Measurements from ENCODE around the gene CNKSR2.

The CNKSR2 gene

DNA sequence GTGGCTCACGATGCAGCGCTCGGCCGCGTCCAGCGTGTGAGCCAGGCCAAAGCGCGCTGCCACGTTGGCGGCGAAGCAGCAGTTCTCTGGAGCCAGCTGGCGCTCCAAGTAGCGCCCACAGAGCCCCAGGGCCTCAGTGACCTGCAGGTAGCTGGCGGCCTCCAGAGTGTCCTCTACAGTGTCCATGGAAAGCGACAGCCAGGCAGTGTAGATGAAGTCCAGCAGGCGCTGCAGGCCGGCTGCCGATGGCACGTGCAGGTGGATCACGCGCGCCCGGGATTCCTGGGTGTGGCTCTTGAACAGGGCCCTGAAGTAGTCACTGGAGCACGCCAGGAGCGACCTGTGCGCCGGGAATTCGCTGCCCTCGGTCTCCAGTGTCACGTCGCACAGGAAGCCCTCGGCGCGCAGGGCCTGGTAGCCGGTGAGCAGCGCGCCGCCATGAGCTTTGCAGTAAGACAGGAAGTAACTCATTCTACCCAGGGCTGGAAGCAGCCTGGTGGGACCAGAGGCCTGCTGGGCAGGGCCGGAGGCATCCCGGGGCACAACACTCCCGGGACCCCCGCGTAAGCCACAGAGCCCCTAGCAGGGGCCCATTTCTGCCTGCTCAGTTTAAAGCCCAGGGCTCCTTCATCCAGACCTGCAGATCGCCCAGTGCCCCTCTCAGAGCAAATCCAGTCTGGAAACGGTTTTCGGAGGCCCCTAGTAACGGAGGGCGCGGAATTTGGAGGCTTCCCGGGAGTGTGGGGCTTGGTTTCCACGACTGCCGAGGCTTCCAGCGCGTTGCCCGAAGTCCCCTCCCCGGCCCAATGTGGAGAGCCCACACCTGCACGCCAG is 283.3 kb downstream of the CNKSR2 start:
- in situ Hi-C loops (cut with HindIII; ENCODE audit: low pct_ligation_motif_present, low pct_unique_long_range_greater_than_20kb, low sequenced_read_pairs) = no loop called here
- DNase-seq = no peak

DNA sequence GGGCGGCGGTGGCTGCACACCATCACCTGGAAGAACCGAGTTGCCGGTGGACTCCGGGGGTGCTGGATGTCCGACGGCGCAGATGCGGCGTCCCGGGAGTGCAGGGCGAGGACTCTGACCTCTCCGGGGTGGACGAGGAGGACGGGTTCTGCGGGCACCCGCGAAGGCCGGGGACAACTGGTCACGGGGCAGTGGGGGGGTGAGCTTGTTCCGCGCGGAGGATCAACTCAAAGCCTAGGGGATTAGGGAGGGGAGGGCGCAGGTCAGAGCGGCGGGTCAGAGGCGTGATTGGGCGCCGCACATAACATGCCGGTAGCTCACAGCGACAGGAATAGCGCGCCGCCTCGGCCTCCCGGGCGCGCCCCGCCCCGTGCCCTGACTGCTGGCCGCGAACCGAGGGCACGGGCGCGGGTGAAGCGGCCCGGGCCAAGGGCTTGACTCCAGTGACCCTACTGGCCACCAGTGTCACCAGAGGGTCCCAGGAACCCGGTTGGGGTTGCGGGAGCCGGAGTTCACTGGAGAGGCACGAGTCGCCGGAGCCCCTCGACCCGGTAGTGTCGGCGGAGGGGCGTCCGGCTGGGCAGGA is 284.0 kb downstream of the CNKSR2 start, which contains the start of gene KLHL34:
TSS of gene KLHL34 (minus strand) at position 179 of the 586 bp plus-strand sequence. CDS start 542 bp downstream, outside the sequence.
- no peak for DNase-seq
- in situ Hi-C loops (cut with HindIII; ENCODE audit: low pct_ligation_motif_present, low pct_unique_long_range_greater_than_20kb, low sequenced_read_pairs) = no loop called here

DNA sequence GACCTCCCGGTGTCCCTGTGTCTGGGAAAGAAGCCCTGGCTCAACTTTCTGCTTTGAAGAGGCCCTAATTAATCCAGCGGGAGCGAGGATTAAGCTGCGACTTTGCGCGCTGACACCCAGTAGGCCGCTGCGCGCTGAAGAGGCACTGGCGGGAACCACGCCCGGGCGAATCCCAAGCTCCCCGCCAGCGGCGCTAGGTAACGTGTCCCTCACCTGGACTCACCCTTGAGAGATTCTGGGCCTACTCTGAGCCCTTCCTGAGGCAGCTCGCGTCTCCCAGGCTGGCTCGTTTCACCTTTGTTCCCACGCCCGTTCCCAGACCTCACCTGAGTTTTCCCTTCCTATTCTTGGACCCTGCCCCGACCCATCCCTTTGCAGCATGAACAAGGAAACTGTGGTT is 284.5 kb downstream of the CNKSR2 start:
- no peak for DNase-seq

DNA sequence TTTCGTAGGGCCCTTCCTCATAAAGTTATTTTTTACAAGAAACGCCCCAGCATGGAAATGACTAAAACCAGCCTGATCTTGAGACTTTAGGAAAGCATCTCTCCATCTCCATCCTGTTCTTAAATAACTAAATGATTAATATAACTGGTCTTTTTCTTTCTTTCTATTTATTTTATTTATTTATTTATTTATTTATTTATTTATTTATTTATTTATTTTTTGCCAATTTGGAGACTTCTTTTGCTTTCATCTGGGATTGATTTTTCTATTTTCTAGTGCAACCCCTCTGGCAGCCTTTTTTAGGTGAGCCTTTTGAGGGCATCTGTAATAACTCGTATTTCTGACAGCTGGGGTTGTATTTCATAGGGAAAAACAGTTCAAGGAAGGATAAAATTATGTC is 285.1 kb downstream of the CNKSR2 start:
- in situ Hi-C loops (cut with HindIII; ENCODE audit: low pct_ligation_motif_present, low pct_unique_long_range_greater_than_20kb, low sequenced_read_pairs) = no loop called here

More for the DNA sequence above, 284.5 kb downstream of the CNKSR2 start:
- in situ Hi-C loops (cut with HindIII; ENCODE audit: low pct_ligation_motif_present, low pct_unique_long_range_greater_than_20kb, low sequenced_read_pairs) = no loop called here

DNA sequence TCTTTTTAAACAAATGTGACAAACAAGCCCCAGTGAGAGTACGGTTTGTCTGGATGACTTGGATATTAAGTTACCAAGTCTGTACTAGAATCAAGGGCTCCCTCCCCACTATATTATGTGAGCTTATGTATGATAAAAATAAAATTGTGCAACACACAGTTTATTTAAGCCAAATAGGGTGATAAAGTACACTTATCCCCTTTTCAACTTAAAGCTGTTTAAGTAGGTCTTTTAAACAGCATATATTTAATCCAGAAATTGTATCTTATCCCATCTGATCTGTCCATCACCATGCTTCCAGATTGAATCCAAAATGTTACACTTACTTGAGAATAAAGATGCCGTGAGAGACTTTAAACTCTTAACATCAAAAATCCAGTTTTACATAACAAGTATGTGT is 285.9 kb downstream of the CNKSR2 start:
- DNase-seq = no peak
- in situ Hi-C loops (cut with HindIII; ENCODE audit: low pct_ligation_motif_present, low pct_unique_long_range_greater_than_20kb, low sequenced_read_pairs) = no loop called here

More for the DNA sequence above, 285.1 kb downstream of the CNKSR2 start:
- no peak for DNase-seq

DNA sequence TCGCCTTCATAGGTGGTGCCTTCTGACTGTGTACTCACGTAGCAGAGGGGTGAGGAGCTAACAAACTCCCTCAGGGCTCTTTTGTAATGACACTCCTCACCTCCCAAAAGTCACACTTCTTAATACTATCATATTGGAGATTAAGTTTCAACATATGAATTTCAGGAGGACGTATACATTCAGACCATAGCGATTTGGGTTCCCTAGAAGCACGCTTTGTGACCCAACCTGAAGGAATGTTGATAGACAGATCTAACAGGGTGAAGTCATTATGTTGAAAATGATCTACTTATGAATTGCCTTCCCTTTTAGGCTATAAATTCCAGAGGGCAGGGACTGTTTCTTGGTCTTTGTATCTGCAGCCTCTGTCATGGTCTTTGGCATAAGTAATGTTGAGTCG is 287.1 kb downstream of the CNKSR2 start:
- DNase-seq = no peak
- in situ Hi-C loops (cut with HindIII; ENCODE audit: low pct_ligation_motif_present, low pct_unique_long_range_greater_than_20kb, low sequenced_read_pairs) = no loop called here

DNA sequence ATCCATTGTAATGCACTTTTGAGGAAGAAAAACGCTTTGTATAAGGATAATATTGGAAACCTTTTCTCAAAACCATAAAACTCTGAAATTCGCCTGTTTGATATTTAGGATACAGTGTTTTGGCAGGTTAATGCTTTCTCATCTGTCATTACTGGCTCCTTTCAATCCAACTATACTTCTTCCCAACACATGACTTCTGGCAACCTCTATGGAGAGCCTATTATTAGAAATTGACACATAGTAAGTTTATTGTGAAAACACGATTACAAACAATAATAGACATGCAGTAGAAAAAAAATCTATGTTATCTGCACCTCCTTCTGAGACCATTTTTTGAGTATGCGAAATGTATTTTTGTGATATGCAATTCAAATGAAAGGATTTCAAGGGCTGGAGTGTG is 288.5 kb downstream of the CNKSR2 start:
- in situ Hi-C loops (cut with HindIII; ENCODE audit: low pct_ligation_motif_present, low pct_unique_long_range_greater_than_20kb, low sequenced_read_pairs) = no loop called here

DNA sequence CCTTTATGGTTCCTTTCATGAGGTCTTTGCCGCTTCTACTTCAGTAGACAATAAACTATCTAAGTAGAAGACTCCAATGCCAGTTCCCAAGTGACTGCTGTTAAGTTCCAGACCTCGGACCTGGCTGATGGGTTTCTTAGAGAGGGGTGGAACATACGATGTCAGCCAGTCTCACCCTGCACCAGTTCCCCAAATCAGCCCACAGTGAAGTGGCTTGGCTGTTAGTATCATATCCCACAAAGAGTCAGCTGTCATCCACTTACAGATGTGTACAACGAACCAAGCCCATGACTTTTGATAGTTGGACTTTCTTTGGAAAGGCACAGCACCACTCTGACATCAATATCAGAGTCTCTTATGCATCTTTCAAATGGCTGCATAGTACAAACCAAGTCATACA is 292.0 kb downstream of the CNKSR2 start:
- no peak for DNase-seq
- in situ Hi-C loops (cut with HindIII; ENCODE audit: low pct_ligation_motif_present, low pct_unique_long_range_greater_than_20kb, low sequenced_read_pairs) = no loop called here

More for the DNA sequence above, 288.5 kb downstream of the CNKSR2 start:
- DNase-seq = no peak

DNA sequence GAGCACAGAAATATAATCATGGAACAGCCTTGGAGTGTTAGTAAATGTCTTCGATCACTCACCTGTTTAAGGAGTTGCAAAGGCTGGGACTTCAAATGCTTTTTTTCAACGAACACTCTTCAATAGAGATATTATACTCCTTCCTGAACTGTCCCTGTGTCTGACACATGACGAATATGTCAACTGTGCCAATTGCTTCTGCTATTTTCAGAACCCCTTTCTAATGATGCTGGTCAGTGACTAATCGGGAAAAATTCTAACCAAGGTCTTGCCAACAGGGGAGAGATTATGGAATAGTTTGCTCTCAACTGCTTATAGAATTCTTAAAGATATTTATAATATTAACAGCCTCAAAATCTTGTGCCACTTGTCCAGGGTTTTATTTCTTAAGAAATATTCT is 292.5 kb downstream of the CNKSR2 start:
- in situ Hi-C loops (cut with HindIII; ENCODE audit: low pct_ligation_motif_present, low pct_unique_long_range_greater_than_20kb, low sequenced_read_pairs) = no loop called here
- DNase-seq = no peak

DNA sequence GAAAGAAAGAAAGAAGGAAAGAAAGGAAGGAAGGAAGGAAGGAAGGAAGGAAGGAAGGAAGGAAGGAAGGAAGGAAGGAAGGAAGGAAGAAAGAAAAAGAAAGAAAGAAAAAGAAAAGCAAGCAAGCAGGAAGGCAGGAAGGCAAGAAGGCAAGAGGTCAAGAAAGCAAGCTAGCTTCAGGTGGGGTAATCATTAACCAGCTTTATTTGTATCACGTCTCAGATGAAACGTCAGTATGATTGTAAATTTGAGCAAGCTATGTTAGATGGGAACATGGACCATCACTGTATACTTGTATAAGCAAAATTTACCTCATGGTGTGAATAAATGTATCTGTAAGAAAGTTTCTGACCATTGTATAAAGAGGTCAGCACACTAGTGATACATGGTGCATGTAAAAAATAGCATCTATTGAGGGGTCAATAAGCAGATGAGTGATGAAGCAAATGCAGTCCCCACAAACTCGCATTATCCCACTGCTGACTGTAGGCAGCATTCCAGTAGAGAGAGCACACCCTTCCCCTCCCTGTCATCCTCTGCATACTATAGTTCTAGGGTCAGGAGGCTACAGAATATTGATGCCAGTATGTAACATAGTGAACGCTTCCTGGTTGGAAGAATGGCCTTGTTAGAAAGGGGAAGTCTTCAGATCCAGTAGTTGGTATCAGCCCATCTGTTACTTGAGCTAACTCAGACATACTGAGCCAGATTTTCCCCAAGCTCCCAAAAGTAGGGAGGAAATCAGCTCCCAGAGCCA is 300.4 kb downstream of the CNKSR2 start:
- in situ Hi-C loops (cut with HindIII; ENCODE audit: low pct_ligation_motif_present, low pct_unique_long_range_greater_than_20kb, low sequenced_read_pairs) = no loop called here
- no peak for DNase-seq

DNA sequence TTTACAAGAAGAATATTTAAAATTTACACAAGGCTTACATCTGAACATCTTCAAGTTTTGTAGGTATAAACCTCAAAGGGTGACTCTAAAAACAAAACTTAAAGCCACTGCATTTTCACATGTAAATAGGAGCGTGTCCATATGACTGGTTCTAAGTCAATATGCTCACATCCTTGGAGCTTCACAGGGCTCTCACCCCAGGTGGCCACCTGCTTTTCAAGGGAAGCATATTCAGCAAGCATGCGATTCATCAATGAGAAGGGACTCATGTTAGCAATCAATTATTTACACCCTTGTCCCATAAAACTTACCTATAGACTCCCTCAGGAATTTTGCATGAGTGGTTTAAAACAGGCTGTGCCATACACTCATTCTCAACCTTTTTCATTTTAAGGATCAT is 301.7 kb downstream of the CNKSR2 start:
- in situ Hi-C loops (cut with HindIII; ENCODE audit: low pct_ligation_motif_present, low pct_unique_long_range_greater_than_20kb, low sequenced_read_pairs) = no loop called here
- no peak for DNase-seq

DNA sequence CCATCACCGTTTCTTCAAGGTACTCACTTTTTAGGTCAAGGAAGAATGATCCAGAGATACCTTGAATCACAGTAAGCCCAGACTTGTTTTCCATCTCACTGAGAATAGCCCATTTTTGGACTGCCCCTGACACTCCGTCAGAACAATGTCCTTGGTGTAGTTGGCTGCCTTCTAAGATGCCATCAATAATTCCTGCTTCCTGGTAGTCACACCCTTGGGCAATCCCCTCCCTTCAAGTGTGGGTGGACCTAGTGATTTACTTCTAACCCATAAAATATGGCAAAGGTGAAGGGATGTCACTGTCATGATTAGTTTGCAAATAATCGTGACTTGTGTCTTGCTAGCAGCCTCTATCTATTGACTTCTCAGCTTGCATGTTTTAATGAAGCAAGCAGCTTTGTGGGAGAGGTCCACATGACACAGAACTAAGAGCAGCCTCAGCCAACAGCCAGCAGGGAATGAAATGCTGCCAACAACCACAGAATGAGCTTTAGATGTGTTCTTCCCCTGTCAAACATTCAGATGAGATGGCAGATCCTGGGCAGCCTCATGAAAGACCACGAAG is 303.9 kb downstream of the CNKSR2 start:
- DNase-seq = no peak
- in situ Hi-C loops (cut with HindIII; ENCODE audit: low pct_ligation_motif_present, low pct_unique_long_range_greater_than_20kb, low sequenced_read_pairs) = no loop called here

DNA sequence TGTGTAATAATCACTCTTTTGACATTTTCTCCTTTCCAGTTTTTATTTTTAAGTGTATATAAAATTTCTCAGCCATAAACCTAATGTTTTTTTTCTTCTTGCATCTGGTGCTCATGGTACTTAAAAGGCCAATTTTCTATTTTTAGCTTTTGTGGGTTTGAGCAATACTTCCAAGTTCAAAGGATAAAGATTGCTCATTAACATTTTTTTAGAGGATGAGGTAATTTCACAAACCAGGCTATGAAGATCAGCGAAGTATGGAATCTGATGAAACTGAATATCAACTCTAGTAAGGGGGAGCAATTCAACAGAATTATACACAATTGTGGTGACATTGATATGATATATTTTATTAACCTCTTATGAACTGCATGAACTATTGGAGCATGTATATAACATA is 309.7 kb downstream of the CNKSR2 start:
- no peak for DNase-seq
- in situ Hi-C loops (cut with HindIII; ENCODE audit: low pct_ligation_motif_present, low pct_unique_long_range_greater_than_20kb, low sequenced_read_pairs) = no loop called here

DNA sequence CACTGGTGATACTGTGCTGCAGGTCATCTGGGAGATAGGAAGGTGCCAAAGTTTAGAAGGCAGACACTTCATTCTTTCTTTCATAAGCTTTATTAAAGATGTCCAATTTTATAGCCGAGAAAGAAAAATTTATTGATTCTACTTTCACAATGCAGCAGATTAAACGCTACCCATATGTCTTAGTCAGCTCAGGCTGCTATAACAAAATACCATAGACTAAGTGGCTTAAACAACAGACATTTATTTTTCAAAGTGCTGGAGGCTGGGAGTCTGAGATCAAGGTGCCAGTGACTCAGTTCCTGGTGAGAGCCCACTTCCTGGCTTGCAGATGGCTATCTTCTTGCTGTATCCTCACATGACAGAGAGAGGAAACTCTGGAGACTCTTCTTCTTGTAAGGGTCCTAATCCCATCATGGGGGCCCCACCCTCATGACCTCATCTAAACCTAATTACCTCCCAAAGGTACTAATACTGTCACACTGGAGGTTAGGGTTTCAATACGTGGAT is 317.3 kb downstream of the CNKSR2 start:
- in situ Hi-C loops (cut with HindIII; ENCODE audit: low pct_ligation_motif_present, low pct_unique_long_range_greater_than_20kb, low sequenced_read_pairs) = no loop called here
- no peak for DNase-seq

DNA sequence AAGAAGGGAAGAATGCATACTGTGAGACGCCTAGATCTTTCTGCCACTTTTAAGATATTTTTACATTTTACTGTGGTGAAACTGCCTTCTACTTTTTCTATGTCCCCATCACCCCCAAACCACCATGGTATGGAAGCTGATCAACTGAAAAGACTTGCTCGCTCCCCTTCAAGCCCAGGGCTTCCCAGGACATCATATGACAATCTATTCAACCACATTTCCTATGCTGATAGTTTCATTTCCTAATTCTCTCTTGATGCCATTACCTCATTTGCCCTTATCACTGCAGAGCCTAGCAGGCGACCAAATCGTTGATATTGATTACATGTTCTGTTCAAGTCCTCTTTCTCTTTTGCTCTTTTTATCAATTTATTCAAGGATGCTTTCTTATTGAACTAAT is 324.1 kb downstream of the CNKSR2 start:
- DNase-seq = no peak
- in situ Hi-C loops (cut with HindIII; ENCODE audit: low pct_ligation_motif_present, low pct_unique_long_range_greater_than_20kb, low sequenced_read_pairs) = no loop called here

DNA sequence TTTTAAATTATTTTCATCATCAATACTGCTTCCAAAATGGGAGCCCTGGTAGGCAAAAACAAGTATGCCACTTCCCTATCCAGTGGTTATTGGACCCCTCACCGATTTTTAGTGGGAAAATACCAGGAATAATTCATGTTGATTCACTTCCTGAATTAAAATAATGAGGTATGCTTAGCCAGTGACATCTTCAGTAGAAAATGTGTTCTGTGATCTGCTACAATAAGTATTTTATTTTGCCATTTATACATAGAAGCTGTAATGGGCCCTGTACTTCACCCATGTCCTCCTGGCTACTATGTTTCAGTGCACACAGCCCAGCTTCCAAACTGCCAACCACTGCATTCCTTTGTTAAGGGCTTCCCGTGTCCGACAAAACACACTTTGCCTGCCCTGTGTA is 324.9 kb downstream of the CNKSR2 start:
- no peak for DNase-seq
- in situ Hi-C loops (cut with HindIII; ENCODE audit: low pct_ligation_motif_present, low pct_unique_long_range_greater_than_20kb, low sequenced_read_pairs) = no loop called here

DNA sequence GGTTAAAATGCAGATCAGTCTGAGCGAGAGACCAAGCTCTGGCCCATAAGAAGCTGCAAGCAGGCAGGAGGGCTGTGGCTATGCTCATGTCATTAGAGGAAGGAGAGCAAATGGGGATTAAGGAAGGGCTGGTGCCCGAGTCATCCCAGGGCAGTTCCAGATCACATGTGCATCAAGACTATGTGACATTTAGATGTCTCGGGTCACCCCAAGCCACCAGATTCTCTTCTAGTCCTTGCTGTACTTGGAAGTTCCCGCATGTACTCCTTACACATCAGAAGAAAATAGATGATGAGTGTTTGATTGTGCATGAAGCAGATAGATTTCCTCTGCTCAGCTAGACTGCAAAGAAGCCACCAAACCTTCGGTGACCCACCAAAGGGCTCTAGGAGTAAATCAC is 326.1 kb downstream of the CNKSR2 start:
- DNase-seq = no peak
- in situ Hi-C loops (cut with HindIII; ENCODE audit: low pct_ligation_motif_present, low pct_unique_long_range_greater_than_20kb, low sequenced_read_pairs) = no loop called here

DNA sequence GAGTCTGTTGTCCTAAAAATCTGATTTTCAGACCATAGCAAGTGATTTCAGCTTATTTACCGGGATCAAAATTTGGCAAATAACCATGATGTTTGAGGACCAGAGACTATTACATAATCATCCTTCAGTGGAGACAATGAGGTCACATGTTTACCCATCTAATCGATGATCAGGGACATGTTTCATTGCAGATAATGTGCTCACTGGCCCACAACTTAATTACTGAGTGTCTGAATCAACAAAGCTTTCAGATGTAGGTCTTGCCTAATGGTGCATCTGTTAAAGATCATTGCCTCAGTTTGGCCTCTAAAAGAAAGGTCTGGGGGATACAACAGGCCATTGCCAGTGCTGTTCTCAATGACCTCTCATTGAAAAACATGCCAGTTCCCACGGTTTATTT is 326.7 kb downstream of the CNKSR2 start:
- no peak for DNase-seq

DNA sequence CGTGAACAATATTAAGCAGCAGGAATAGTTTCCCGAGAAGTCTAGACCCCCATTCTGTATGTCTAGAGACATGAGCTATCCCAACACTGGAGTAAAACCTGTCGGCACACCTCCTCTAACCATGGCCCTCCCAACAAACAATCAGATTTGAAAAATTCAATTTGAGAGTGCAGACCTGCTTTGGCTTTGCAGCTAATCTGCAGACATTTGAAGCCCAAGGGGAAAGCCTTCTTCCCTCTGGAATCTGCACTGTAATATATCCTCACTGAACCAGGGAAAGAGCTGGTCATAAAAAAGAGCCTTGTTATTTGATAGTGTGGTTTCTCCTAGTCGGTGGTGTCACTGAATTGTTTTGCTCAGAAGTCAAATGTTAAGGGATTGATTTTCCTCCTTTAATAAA is 328.5 kb downstream of the CNKSR2 start:
- in situ Hi-C loops (cut with HindIII; ENCODE audit: low pct_ligation_motif_present, low pct_unique_long_range_greater_than_20kb, low sequenced_read_pairs) = no loop called here
- DNase-seq = no peak

More for the DNA sequence above, 326.7 kb downstream of the CNKSR2 start:
- in situ Hi-C loops (cut with HindIII; ENCODE audit: low pct_ligation_motif_present, low pct_unique_long_range_greater_than_20kb, low sequenced_read_pairs) = no loop called here
